ENCODE results near the gene SPHKAP.

SPHKAP gene

GRCh38 chr2:228140934-228141528 is 40.5 kb downstream of the SPHKAP start:
- Histone ChIP-seq H3K9me3 (ENCODE audit: severe bottlenecking) (no peaks in the 10 kb centered on the region), H3K27ac (no peak overlapping the region), H3K27me3 (ENCODE audit: insufficient read depth, low read depth, severe bottlenecking) (peaks cover 34% of the 10 kb centered on the region), H3K4me3 (ENCODE audit: low read depth, low read length) (no peak overlapping the region), H3K36me3 (no peaks in the 10 kb centered on the region)
- TF ChIP-seq CTCF (IDR thresholded peaks at IDR 0.05; ENCODE audit: low read depth, low read length), result no peak
- no peak for DNase-seq

GRCh38 chr2:228136027-228136426 is 45.5 kb downstream of the SPHKAP start:
- DNase-seq, result no peak
- H3K4me3 ChIP-seq (ENCODE audit: low read depth, low read length), result no peak overlapping the region

DNA sequence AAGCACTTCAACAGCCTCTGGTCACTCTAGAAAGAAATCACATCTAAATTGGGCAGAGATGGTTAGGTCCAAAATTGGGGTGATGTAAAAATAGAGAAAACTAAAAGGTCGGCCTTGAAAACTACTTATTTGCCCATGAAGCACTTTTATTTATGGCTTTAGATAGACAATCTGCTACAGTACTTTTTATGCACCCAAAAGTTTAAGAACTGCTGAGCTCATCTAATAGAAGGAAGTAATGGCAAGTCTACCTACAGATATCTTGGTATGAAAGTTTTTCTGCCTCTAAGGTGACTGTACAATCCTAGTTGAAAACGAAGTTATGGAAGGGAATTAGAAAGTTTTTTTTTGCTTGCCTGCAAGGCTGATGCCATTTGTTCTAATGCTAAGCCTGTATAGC is 46.2 kb downstream of the SPHKAP start:
- Histone ChIP-seq H3K36me3 (no peaks in the 10 kb centered on the region), H3K4me3 (ENCODE audit: low read depth, low read length) (no peak overlapping the region), H3K9me3 (ENCODE audit: severe bottlenecking) (no peaks in the 10 kb centered on the region), H3K27ac (no peak overlapping the region), H3K27me3 (ENCODE audit: insufficient read depth, low read depth, severe bottlenecking) (peaks cover 44% of the 10 kb centered on the region)
- TF ChIP-seq CTCF (IDR thresholded peaks at IDR 0.05; ENCODE audit: low read depth, low read length), result no peak
- no peak for DNase-seq

More at GRCh38 chr2:228136027-228136426, 45.5 kb downstream of the SPHKAP start:
- TF ChIP-seq CTCF (IDR thresholded peaks at IDR 0.05; ENCODE audit: low read depth, low read length), result no peak
- H3K9me3 ChIP-seq (ENCODE audit: severe bottlenecking), result no peaks in the 10 kb centered on the region
- no peaks in the 10 kb centered on the region for H3K36me3 ChIP-seq
- H3K27ac ChIP-seq, result no peak overlapping the region
- peaks cover 45% of the 10 kb centered on the region for H3K27me3 ChIP-seq (ENCODE audit: insufficient read depth, low read depth, severe bottlenecking)

GRCh38 chr2:228131833-228132232 is 49.7 kb downstream of the SPHKAP start:
- TF ChIP-seq CTCF (IDR thresholded peaks at IDR 0.05; ENCODE audit: low read depth, low read length), result no peak
- H3K4me3 ChIP-seq (ENCODE audit: low read depth, low read length), result no peak overlapping the region
- peaks cover 46% of the 10 kb centered on the region for H3K27me3 ChIP-seq (ENCODE audit: insufficient read depth, low read depth, severe bottlenecking)
- H3K9me3 ChIP-seq (ENCODE audit: severe bottlenecking), result no peaks in the 10 kb centered on the region
- H3K27ac ChIP-seq, result no peak overlapping the region
- H3K36me3 ChIP-seq, result no peaks in the 10 kb centered on the region
- no peak for DNase-seq

- no peak for TF ChIP-seq CTCF (IDR thresholded peaks at IDR 0.05; ENCODE audit: low read depth, low read length)
- Histone ChIP-seq H3K27me3 (ENCODE audit: insufficient read depth, low read depth, severe bottlenecking) (peaks cover 30% of the 10 kb centered on the region), H3K9me3 (ENCODE audit: severe bottlenecking) (no peaks in the 10 kb centered on the region), H3K27ac (no peak overlapping the region), H3K36me3 (no peaks in the 10 kb centered on the region), H3K4me3 (ENCODE audit: low read depth, low read length) (no peak overlapping the region)
- DNase-seq, result no peak
These were observed 55.1 kb downstream of the SPHKAP start for GRCh38 chr2:228126401-228126800.

- Histone ChIP-seq H3K36me3 (no peaks in the 10 kb centered on the region), H3K4me3 (ENCODE audit: low read depth, low read length) (no peak overlapping the region), H3K27ac (no peak overlapping the region), H3K27me3 (ENCODE audit: insufficient read depth, low read depth, severe bottlenecking) (peaks cover 23% of the 10 kb centered on the region), H3K9me3 (ENCODE audit: severe bottlenecking) (no peaks in the 10 kb centered on the region)
- DNase-seq, result no peak
- no peak for TF ChIP-seq CTCF (IDR thresholded peaks at IDR 0.05; ENCODE audit: low read depth, low read length)
These were observed 62.5 kb downstream of the SPHKAP start for GRCh38 chr2:228118940-228119339.
